Peyer's patch (tissue), 4 donors: ENCODE data around the gene RASAL2.

Experiments
- CTCF ChIP-seq, 6 experiments: fragments of 450-650 bp in 4 of 6; fragments of 200-600 bp in 2 of 6; sonication (generic) in 1 of 6; IDR thresholded peaks; one replicate each; pipeline ENCODE4 v1.5.1; 2017 to 2019; ENCODE audit warnings: antibody characterized with exemption in 6 of 6, mild to moderate bottlenecking in 3 of 6, moderate library complexity in 1 of 6
- POLR2A ChIP-seq, 2 donors: fragments of 450-650 bp; IDR thresholded peaks; one replicate each; pipeline ENCODE4 v1.5.1; 2017; ENCODE audit warnings: antibody characterized with exemption in 2 of 2, mild to moderate bottlenecking in 2 of 2, moderate library complexity in 2 of 2

GRCh38 chr1:178277793-178278530 is 184.1 kb downstream of the RASAL2 start:
- TF ChIP-seq POLR2A (IDR thresholded peaks at IDR 0.05), result no peak
- no peak for TF ChIP-seq CTCF (IDR thresholded peaks at IDR 0.05)
